IPS DF 6.9 (cell line): Measurements from ENCODE around the gene SCUBE3.

ENCODE experiments used
- DNase-seq: peaks from one replicate; pipeline ENCODE4 v3.0.0-alpha.2; 2013; ENCODE audit warnings: low read depth, low spot score
- H3K27ac ChIP-seq: one replicate; pipeline ENCODE4 v1.5.1; 2013; ENCODE audit warnings: low read length, control low read depth
- H3K27me3 ChIP-seq: 2 replicates; pipeline ENCODE4 v1.6.1; 2013; ENCODE audit warnings: mild to moderate bottlenecking, low read length; ENCODE audit not compliant: control insufficient read depth, insufficient read depth
- H3K36me3 ChIP-seq: 2 replicates; pipeline ENCODE4 v1.6.1; 2013; ENCODE audit warnings: low read length; ENCODE audit not compliant: control insufficient read depth, insufficient read depth
- H3K4me1 ChIP-seq: 2 replicates; pipeline ENCODE4 v1.6.1; 2013; ENCODE audit warnings: low read length; ENCODE audit not compliant: control insufficient read depth, insufficient read depth
- H3K4me3 ChIP-seq: 2 replicates; pipeline ENCODE4 v1.5.1; 2013; ENCODE audit warnings: mild to moderate bottlenecking, low read length
- H3K9me3 ChIP-seq: 2 replicates; pipeline ENCODE4 v1.6.1; 2013; ENCODE audit warnings: low read length, inconsistent platforms; ENCODE audit not compliant: control insufficient read depth, insufficient read depth
- whole genome bisulfite sequencing: extraction: QIAGEN DNeasy Blood & Tissue Kit; methylation state at CpG from one replicate; pipeline ENCODE4 v1.1.7; 2013; ENCODE audit warnings: mixed read lengths, missing lambda C conversion rate; ENCODE audit not compliant: insufficient read length, insufficient coverage; 5-methylcytosine and 5-hydroxymethylcytosine counted together

SCUBE3 gene

GRCh38 chr6:35237476-35237875 lies 23.7 kb downstream of the SCUBE3 start:
- no peak for DNase-seq
- Histone ChIP-seq H3K27me3 (peaks cover 4% of the 10 kb centered on the region; the same call in 1 of the 2 replicates), H3K4me3 (no peak overlapping the region), H3K9me3 (no peaks in the 10 kb centered on the region), H3K36me3 (no peaks in the 10 kb centered on the region), H3K27ac (no peak overlapping the region), H3K4me1 (peaks cover 9% of the 10 kb centered on the region; the same call in 1 of the 2 replicates)
- WGBS, result no CpG with 5 or more reads among the region's 3 CpGs

- H3K4me1 ChIP-seq, result peaks cover 9% of the 10 kb centered on the region; the same call in 1 of the 2 replicates
- peaks cover 4% of the 10 kb centered on the region; the same call in 1 of the 2 replicates for H3K27me3 ChIP-seq
- DNase-seq, result no peak
- no CpG with 5 or more reads among the region's 3 CpGs for WGBS
- H3K27ac ChIP-seq, result no peak overlapping the region
- H3K36me3 ChIP-seq, result no peaks in the 10 kb centered on the region
- H3K9me3 ChIP-seq, result no peaks in the 10 kb centered on the region
- no peak overlapping the region for H3K4me3 ChIP-seq
Measured at GRCh38 chr6:35238843-35239289, 25.1 kb downstream of the SCUBE3 start.

- peaks cover 9% of the 10 kb centered on the region; the same call in 1 of the 2 replicates for H3K4me1 ChIP-seq
- WGBS, result no CpG with 5 or more reads among the region's 4 CpGs
- no peaks in the 10 kb centered on the region for H3K9me3 ChIP-seq
- no peak overlapping the region for H3K27ac ChIP-seq
- DNase-seq, result no peak
- no peak overlapping the region for H3K4me3 ChIP-seq
- H3K36me3 ChIP-seq, result no peaks in the 10 kb centered on the region
- H3K27me3 ChIP-seq, result peaks cover 4% of the 10 kb centered on the region; the same call in 1 of the 2 replicates
Measured at GRCh38 chr6:35239581-35239980, 25.8 kb downstream of the SCUBE3 start.

GRCh38 chr6:35240838-35241801 lies 27.4 kb downstream of the SCUBE3 start:
- peak; percentile 52 for DNase-seq
- no peak overlapping the region for H3K4me3 ChIP-seq
- peaks cover 4% of the 10 kb centered on the region; the same call in 1 of the 2 replicates for H3K27me3 ChIP-seq
- H3K27ac ChIP-seq, result no peak overlapping the region
- no peaks in the 10 kb centered on the region for H3K36me3 ChIP-seq
- peaks cover 9% of the 10 kb centered on the region; the same call in 1 of the 2 replicates for H3K4me1 ChIP-seq
- no peaks in the 10 kb centered on the region for H3K9me3 ChIP-seq
- WGBS, result no CpG with 5 or more reads among the region's 12 CpGs

GRCh38 chr6:35242486-35242885 lies 28.7 kb downstream of the SCUBE3 start:
- H3K4me3 ChIP-seq, result no peak overlapping the region
- H3K4me1 ChIP-seq, result peaks cover 7% of the 10 kb centered on the region; the same call in 1 of the 2 replicates
- no peak for DNase-seq
- H3K9me3 ChIP-seq, result no peaks in the 10 kb centered on the region
- no peak overlapping the region for H3K27ac ChIP-seq
- H3K36me3 ChIP-seq, result no peaks in the 10 kb centered on the region
- WGBS, result no CpG with 5 or more reads among the region's 5 CpGs
- H3K27me3 ChIP-seq, result peaks cover 4% of the 10 kb centered on the region; the same call in 1 of the 2 replicates

- H3K4me3 ChIP-seq, result no peak overlapping the region
- peaks cover 2% of the 10 kb centered on the region; the same call in 1 of the 2 replicates for H3K4me1 ChIP-seq
- H3K36me3 ChIP-seq, result no peaks in the 10 kb centered on the region
- peaks cover under 1% of the 10 kb centered on the region; the same call in 1 of the 2 replicates for H3K27me3 ChIP-seq
- no peak for DNase-seq
- no CpG with 5 or more reads among the region's 13 CpGs for WGBS
- no peak overlapping the region for H3K27ac ChIP-seq
- no peaks in the 10 kb centered on the region for H3K9me3 ChIP-seq
Measured at GRCh38 chr6:35242906-35243305, 29.1 kb downstream of the SCUBE3 start.

- no CpG with 5 or more reads among the region's 17 CpGs for WGBS
- Histone ChIP-seq H3K27ac (no peak overlapping the region), H3K4me1 (0 out of 2 replicates have a peak, but pooled peaks cover 2% of the 10 kb centered on the region), H3K36me3 (no peaks in the 10 kb centered on the region), H3K9me3 (no peaks in the 10 kb centered on the region), H3K27me3 (no peaks in the 10 kb centered on the region), H3K4me3 (no peak overlapping the region)
- no peak for DNase-seq
Measured at GRCh38 chr6:35243386-35243958, 29.7 kb downstream of the SCUBE3 start.

- H3K4me3 ChIP-seq, result no peak overlapping the region
- no peaks in the 10 kb centered on the region for H3K9me3 ChIP-seq
- DNase-seq, result no peak
- WGBS, result no CpG with 5 or more reads among the region's 7 CpGs
- H3K27ac ChIP-seq, result no peak overlapping the region
- peaks cover 3% of the 10 kb centered on the region for H3K4me1 ChIP-seq
- H3K36me3 ChIP-seq, result no peaks in the 10 kb centered on the region
- H3K27me3 ChIP-seq, result no peaks in the 10 kb centered on the region
Measured at GRCh38 chr6:35244551-35244950, 30.8 kb downstream of the SCUBE3 start.

GRCh38 chr6:35247642-35248231 lies 34.0 kb downstream of the SCUBE3 start:
- no CpG with 5 or more reads among the region's 2 CpGs for WGBS
- Histone ChIP-seq H3K27me3 (no peaks in the 10 kb centered on the region), H3K27ac (no peak overlapping the region), H3K4me1 (peaks cover 4% of the 10 kb centered on the region), H3K9me3 (no peaks in the 10 kb centered on the region), H3K4me3 (no peak overlapping the region), H3K36me3 (no peaks in the 10 kb centered on the region)
- no peak for DNase-seq

GRCh38 chr6:35248300-35248699 lies 34.5 kb downstream of the SCUBE3 start:
- H3K27me3 ChIP-seq, result no peaks in the 10 kb centered on the region
- H3K36me3 ChIP-seq, result no peaks in the 10 kb centered on the region
- no peak for DNase-seq
- no CpG with 5 or more reads among the region's 3 CpGs for WGBS
- no peak overlapping the region for H3K4me3 ChIP-seq
- no peak overlapping the region for H3K27ac ChIP-seq
- no peaks in the 10 kb centered on the region for H3K9me3 ChIP-seq
- H3K4me1 ChIP-seq, result peaks cover 4% of the 10 kb centered on the region
